Type B pancreatic cell (in vitro differentiated cells): Measurements from ENCODE around the gene LEMD3. TPM values are rescaled to one million over a fixed set of nuclear protein-coding genes. Genes with fewer than 3 reads are reported as not detected.

Experiments used
- DNase-seq: peaks from one replicate; pipeline ENCODE4 v3.0.0; 2021; ENCODE audit warnings: mixed read lengths; ENCODE audit not compliant: unreplicated experiment; ENCODE audit errors: extremely low spot score
- H3K27ac Mint-ChIP-seq: 2 replicates; pipeline ENCODE4 v1.8.0; 2021; ENCODE audit warnings: mild to moderate bottlenecking, mixed read lengths
- H3K27me3 Mint-ChIP-seq: 2 replicates; pipeline ENCODE4 v1.8.0; 2021; ENCODE audit warnings: mixed read lengths
- H3K36me3 Mint-ChIP-seq: 2 replicates; pipeline ENCODE4 v1.8.0; 2021; ENCODE audit warnings: mixed read lengths
- H3K4me1 Mint-ChIP-seq: one replicate; pipeline ENCODE4 v1.8.0; 2021; ENCODE audit warnings: mixed read lengths; ENCODE audit not compliant: unreplicated experiment
- H3K4me3 Mint-ChIP-seq: 2 replicates; pipeline ENCODE4 v1.8.0; 2021; ENCODE audit warnings: mild to moderate bottlenecking, mixed read lengths
- H3K9me3 Mint-ChIP-seq: 2 replicates; pipeline ENCODE4 v1.8.0; 2021; ENCODE audit warnings: mixed read lengths
- CTCF ChIP-seq: fragments of 200-600 bp; sonication (generic); conservative IDR thresholded peaks from 2 replicates; pipeline ENCODE4 v1.5.0; 2021; ENCODE audit warnings: antibody characterized with exemption, mild to moderate bottlenecking
- total RNA-seq: library from RNA; stranded (reverse); gene quantifications from 2 replicates; pipeline ENCODE4 v1.2.1, GENCODE V29; 2021; ENCODE audit warnings: low replicate concordance

LEMD3 gene
- total RNA-seq, 1 donor from 2014 or later = 40.6 TPM

- Mint-ChIP-seq H3K27ac (no peak overlapping the region), H3K4me1 (no peaks in the 10 kb centered on the region), H3K4me3 (no peak overlapping the region), H3K9me3 (peaks cover 3% of the 10 kb centered on the region), H3K27me3 (no peaks in the 10 kb centered on the region), H3K36me3 (no peaks in the 10 kb centered on the region)
- no peak for DNase-seq
- TF ChIP-seq CTCF = no peak
Observed at GRCh38 chr12:65257986-65258385, 88.6 kb downstream of the LEMD3 start.

DNA sequence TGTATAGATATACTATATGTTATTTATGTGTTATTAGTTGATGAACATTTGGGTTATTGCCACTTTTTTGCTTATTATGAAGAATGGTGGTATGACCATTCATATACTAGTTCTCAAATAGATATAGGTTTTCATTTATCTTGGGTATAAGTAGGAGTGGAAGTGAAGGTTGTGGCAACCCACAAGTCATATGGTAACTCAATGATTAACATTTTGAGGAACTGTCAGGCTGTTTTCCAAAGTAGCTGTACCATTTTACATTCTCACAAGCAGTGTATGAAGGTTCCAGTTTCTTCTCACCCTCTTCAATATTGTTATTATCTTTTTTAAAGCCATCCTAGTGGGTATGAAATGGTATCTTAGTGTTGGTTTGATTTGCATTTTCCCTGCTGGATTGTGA lies 90.1 kb downstream of the LEMD3 start:
- no peak overlapping the region for H3K4me3 Mint-ChIP-seq
- DNase-seq = no peak
- H3K36me3 Mint-ChIP-seq = no peaks in the 10 kb centered on the region
- H3K27me3 Mint-ChIP-seq = no peaks in the 10 kb centered on the region
- no peaks in the 10 kb centered on the region for H3K4me1 Mint-ChIP-seq
- no peak for TF ChIP-seq CTCF
- H3K9me3 Mint-ChIP-seq = peaks cover 5% of the 10 kb centered on the region
- H3K27ac Mint-ChIP-seq = no peak overlapping the region

GRCh38 chr12:65263777-65264176 lies 94.4 kb downstream of the LEMD3 start:
- Mint-ChIP-seq H3K9me3 (peaks cover 5% of the 10 kb centered on the region), H3K4me1 (peaks cover 15% of the 10 kb centered on the region), H3K4me3 (no peak overlapping the region), H3K27me3 (no peaks in the 10 kb centered on the region), H3K36me3 (no peaks in the 10 kb centered on the region), H3K27ac (no peak overlapping the region)
- no peak for DNase-seq
- TF ChIP-seq CTCF = no peak

DNA sequence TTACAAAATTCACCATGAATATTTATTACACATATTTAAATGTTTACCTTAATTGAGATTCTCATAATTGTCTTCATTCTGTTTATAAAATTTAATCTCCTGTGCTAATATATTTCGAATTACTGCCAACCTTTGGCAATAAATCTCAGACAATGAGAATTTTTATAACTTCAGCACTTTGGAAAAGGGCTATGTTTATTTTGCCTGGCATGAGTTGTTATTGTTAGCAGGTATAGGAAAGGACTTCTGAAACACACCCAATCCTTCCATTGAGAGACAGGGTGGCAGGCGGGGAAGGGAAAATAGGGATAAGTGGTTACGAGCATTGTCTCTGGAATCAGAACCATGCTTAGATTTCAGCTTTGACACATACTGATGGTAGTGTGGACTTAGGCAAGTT lies 97.0 kb downstream of the LEMD3 start:
- peaks cover 18% of the 10 kb centered on the region for H3K4me1 Mint-ChIP-seq
- H3K27ac Mint-ChIP-seq = no peak overlapping the region
- H3K4me3 Mint-ChIP-seq = no peak overlapping the region
- no peak for TF ChIP-seq CTCF
- DNase-seq = no peak
- no peaks in the 10 kb centered on the region for H3K27me3 Mint-ChIP-seq
- H3K36me3 Mint-ChIP-seq = no peaks in the 10 kb centered on the region
- H3K9me3 Mint-ChIP-seq = peaks cover 5% of the 10 kb centered on the region

DNA sequence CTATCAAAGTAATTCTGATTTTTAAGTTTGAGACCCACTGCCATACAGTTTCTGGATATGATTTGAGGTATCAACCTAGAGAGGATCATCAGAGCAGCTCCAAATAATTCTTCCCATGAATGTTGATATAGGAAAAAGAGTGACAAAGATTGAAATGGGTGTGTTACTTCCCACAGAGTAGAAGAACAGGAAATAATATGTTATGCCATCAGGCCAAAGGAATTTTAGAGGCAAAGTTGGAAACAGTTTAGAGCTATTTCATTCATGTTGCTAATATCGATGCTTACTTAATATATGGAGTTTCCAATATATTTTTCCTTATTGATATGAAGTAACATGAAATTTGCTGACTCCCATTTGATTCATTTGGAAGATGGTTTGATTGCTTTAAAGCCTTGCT lies 100.2 kb downstream of the LEMD3 start:
- no peak overlapping the region for H3K4me3 Mint-ChIP-seq
- no peak for DNase-seq
- no peaks in the 10 kb centered on the region for H3K36me3 Mint-ChIP-seq
- no peak for TF ChIP-seq CTCF
- no peaks in the 10 kb centered on the region for H3K9me3 Mint-ChIP-seq
- H3K27ac Mint-ChIP-seq = no peak overlapping the region
- peaks cover 18% of the 10 kb centered on the region for H3K4me1 Mint-ChIP-seq
- H3K27me3 Mint-ChIP-seq = peaks cover 4% of the 10 kb centered on the region

DNA sequence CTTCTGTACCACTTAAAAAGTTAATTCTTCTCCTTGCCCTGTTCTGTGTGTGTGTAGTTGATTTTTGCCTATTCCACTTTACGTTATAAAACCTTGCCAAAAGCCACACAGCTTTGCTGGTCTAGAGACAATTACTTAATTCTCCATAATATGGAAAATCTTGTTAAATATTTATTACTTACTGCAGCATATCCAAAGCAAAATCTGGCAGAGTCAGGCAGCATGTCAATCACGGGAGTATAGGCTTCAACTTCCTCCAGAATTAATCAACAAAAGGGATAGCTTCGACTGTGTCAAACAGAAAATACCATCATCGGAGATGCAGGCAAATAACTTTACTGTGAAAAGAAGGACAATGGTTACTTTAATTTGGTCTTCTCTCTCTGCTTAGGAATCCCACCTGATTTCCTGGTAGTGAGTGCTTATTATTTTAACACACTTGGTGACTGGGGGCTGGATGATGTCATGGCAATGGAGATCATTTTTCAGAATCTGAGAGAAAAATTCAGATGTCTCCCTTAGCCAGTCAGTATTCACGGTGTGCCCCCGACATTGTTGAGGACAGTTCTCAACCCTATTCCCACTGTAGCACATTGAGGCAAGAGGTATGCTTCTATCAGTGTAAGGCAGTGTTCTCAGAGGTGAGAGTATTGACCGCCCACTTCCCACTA lies 105.4 kb downstream of the LEMD3 start:
- no peaks in the 10 kb centered on the region for H3K36me3 Mint-ChIP-seq
- no peak for TF ChIP-seq CTCF
- no peak for DNase-seq
- H3K27ac Mint-ChIP-seq = no peak overlapping the region
- no peaks in the 10 kb centered on the region for H3K9me3 Mint-ChIP-seq
- H3K27me3 Mint-ChIP-seq = peaks cover 28% of the 10 kb centered on the region
- no peak overlapping the region for H3K4me3 Mint-ChIP-seq
- H3K4me1 Mint-ChIP-seq = peaks cover 5% of the 10 kb centered on the region
